Gastrocnemius medialis (tissue), 4 donors: ENCODE data around the gene EDC3. TPM values are rescaled to one million over a fixed set of nuclear protein-coding genes. Genes with fewer than 3 reads are reported as not detected.
"Not testable (repeated sequence)": the region's sequence is repeated elsewhere in the genome, so short reads cannot be mapped to it uniquely, and the experiment has no call there.

Experiments
- ATAC-seq, 2 donors: fragments of 150-250 bp; one replicate each; pipeline ENCODE4 v1.9.1; 2016
- DNase-seq, 2 donors: peaks; one replicate each; pipeline ENCODE4 v3.0.0-alpha.2; 2019
- H3K27ac ChIP-seq, 4 donors: fragments of 200-600 bp; sonication (generic); 1 replicate in 1 of 4; 2 replicates in 3 of 4; pipeline ENCODE4 v1.5.1; 2016 to 2018; ENCODE audit warnings: mild to moderate bottlenecking in 2 of 4, moderate library complexity in 1 of 4
- H3K27me3 ChIP-seq, 3 donors: fragments of 200-600 bp; sonication (generic) in 2 of 3; 1 replicate in 1 of 3; 2 replicates in 2 of 3; pipeline versions ENCODE4 v1.5.1 to v1.6.0; 2016 to 2019; ENCODE audit warnings: mild to moderate bottlenecking in 1 of 3, moderate library complexity in 1 of 3
- H3K36me3 ChIP-seq, 2 donors: fragments of 200-600 bp; sonication (generic) in 1 of 2; one replicate each; pipeline ENCODE4 v1.5.1; 2017 to 2018
- H3K4me1 ChIP-seq, 2 donors: fragments of 200-600 bp; sonication (generic) in 1 of 2; one replicate each; pipeline ENCODE4 v1.5.1; 2016 to 2017; ENCODE audit warnings: mild to moderate bottlenecking in 2 of 2
- H3K4me3 ChIP-seq, 4 donors: fragments of 200-600 bp; sonication (generic) in 3 of 4; 1 replicate in 1 of 4; 2 replicates in 3 of 4; pipeline ENCODE4 v1.5.1; 2016 to 2019; ENCODE audit warnings: mild to moderate bottlenecking in 2 of 4
- H3K9me3 ChIP-seq, 3 donors: fragments of 200-600 bp; sonication (generic) in 2 of 3; 1 replicate in 1 of 3; 2 replicates in 2 of 3; pipeline ENCODE4 v1.5.1; 2016 to 2019
- CTCF ChIP-seq, 5 experiments: fragments of 450-650 bp in 3 of 5; fragments of 200-600 bp in 2 of 5; sonication (generic) in 2 of 5; IDR thresholded peaks in 4 of 5; conservative IDR thresholded peaks in 1 of 5; 1 replicate in 4 of 5; 2 replicates in 1 of 5; pipeline ENCODE4 v1.5.1; 2016 to 2019; ENCODE audit warnings: antibody characterized with exemption in 5 of 5, mild to moderate bottlenecking in 3 of 5, moderate library complexity in 3 of 5
- POLR2A ChIP-seq, 2 donors: fragments of 450-650 bp; IDR thresholded peaks; one replicate each; pipeline ENCODE4 v1.6.1; 2017; ENCODE audit warnings: antibody characterized with exemption in 2 of 2, mild to moderate bottlenecking in 2 of 2, moderate library complexity in 2 of 2
- in situ Hi-C, 4 donors: fragments of 200-750 bp; cut with MboI; loops; one replicate each; pipeline versions ENCODE4 v1.15.0 to v1.8.0; 2017; ENCODE audit warnings: low sequenced_read_pairs in 4 of 4
- intact Hi-C: fragments of 100-400 bp; cut with DNase I; formaldehyde crosslinking; loops from one replicate; pipeline ENCODE4 v1.15.1; 2023; ENCODE audit warnings: low total_unique reads
- total RNA-seq, 4 donors: library from RNA; depleted of rRNA; stranded (reverse); fragments of >200 nt; gene quantifications; one replicate each; pipeline versions ENCODE4 v1.1.0 to v1.2.3, GENCODE V29; 2016

The EDC3 gene
- total RNA-seq, 4 donors from 2014 or later, result 7.9 to 19.4 (median 11.6) TPM

- Histone ChIP-seq H3K4me3 (no peak overlapping the region), H3K4me1 (peaks cover under 1 to 2% of the 10 kb centered on the region in 2 donors), H3K9me3 (no peaks in the 10 kb centered on the region), H3K27me3 (peaks cover 0 to 5% (median 0%) of the 10 kb centered on the region in 3 donors), H3K27ac (no peak overlapping the region), H3K36me3 (no peaks in the 10 kb centered on the region)
- intact Hi-C loops (no loop called here), in situ Hi-C loops (no loop called here)
- TF ChIP-seq CTCF (IDR thresholded peaks at IDR 0.05 in 4 of 5, conservative IDR thresholded peaks at IDR 0.05 in 1 of 5), result no peak
- TF ChIP-seq POLR2A (IDR thresholded peaks at IDR 0.05), result no peak
- ATAC-seq (no peak), DNase-seq (no peak)
These were observed 37.0 kb upstream of the EDC3 start for GRCh38 chr15:74732846-74733245.

GRCh38 chr15:74730619-74731316 is 34.9 kb upstream of the EDC3 start:
- DNase-seq (no peak), ATAC-seq (no peak)
- peaks cover 13 to 21% of the 10 kb centered on the region in 2 donors for H3K4me1 ChIP-seq
- in situ Hi-C loops (no loop called here), intact Hi-C loops (no loop called here)
- no peaks in the 10 kb centered on the region for H3K36me3 ChIP-seq
- no peak overlapping the region for H3K27ac ChIP-seq
- peaks cover 0 to 10% (median 0%) of the 10 kb centered on the region in 3 donors for H3K27me3 ChIP-seq
- no peaks in the 10 kb centered on the region for H3K9me3 ChIP-seq
- no peak for TF ChIP-seq POLR2A (IDR thresholded peaks at IDR 0.05)
- no peak overlapping the region for H3K4me3 ChIP-seq

DNA sequence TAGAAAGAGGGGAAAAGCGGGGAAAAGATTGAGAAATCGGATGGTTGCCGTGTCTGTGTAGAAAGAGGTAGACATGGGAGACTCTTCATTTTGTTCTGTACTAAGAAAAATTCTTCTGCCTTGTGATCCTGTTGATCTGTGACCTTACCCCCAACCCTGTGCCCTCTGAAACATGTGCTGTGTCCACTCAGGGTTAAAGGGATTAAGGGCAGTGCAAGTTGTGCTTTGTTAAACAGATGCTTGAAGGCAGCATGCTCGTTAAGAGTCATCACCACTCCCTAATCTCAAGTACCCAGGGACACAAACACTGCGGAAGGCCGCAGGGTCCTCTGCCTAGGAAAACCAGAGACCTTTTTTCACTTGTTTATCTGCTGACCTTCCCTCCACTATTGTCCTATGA is 33.5 kb upstream of the EDC3 start:
- H3K27ac ChIP-seq, H3K36me3 ChIP-seq, intact Hi-C loops, in situ Hi-C loops, ATAC-seq, H3K9me3 ChIP-seq, DNase-seq, H3K27me3 ChIP-seq, H3K4me3 ChIP-seq: not testable (repeated sequence)
- H3K4me1 ChIP-seq, result peaks cover 13 to 25% of the 10 kb centered on the region in 2 donors

DNA sequence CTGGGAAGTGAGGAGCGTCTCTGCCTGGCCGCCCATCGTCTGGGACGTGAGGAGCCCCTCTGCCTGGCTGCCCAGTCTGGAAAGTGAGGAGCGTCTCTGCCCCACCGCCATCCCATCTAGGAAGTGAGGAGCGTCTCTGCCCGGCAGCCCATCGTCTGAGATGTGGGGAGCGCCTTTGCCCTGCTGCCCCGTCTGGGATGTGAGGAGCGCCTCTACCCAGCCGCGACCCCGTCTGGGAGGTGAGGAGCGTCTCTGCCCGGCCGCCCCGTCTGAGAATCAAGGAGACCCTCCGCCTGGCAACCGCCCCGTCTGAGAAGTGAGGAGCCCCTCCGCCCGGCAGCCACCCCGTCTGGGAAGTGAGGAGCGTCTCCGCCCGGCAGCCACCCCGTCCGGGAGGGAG is 32.9 kb upstream of the EDC3 start:
- ATAC-seq, H3K4me3 ChIP-seq, H3K27ac ChIP-seq, in situ Hi-C loops, H3K36me3 ChIP-seq, H3K9me3 ChIP-seq, DNase-seq, intact Hi-C loops, H3K27me3 ChIP-seq: not testable (repeated sequence)
- peaks cover 13 to 25% of the 10 kb centered on the region in 2 donors for H3K4me1 ChIP-seq

DNA sequence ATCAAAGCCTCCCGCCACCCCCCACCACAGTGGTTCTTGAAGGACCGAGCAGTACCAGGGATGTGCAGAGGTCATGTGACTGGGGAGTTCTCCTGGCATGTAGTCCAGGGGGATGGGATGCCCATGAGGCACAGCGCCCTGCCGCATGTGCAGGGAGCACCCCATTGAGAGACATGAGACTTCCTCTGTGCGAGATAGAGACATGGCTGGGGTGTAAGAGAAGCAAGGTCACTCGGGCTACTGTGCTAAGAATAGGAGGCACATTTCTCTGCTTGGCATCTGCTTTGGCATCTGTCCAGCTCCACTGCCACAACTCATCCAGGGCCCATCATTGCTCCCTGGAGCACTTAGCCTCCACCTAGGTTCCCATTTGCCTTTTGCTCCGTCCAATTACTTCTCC is 31.9 kb upstream of the EDC3 start:
- intact Hi-C loops, result no loop called here
- TF ChIP-seq CTCF (IDR thresholded peaks at IDR 0.05 in 4 of 5, conservative IDR thresholded peaks at IDR 0.05 in 1 of 5) (no peak), POLR2A (IDR thresholded peaks at IDR 0.05) (no peak)
- H3K4me1 ChIP-seq, result peaks cover 13 to 25% of the 10 kb centered on the region in 2 donors
- H3K4me3 ChIP-seq, result no peak overlapping the region
- peaks cover 0 to 5% (median 0%) of the 10 kb centered on the region in 3 donors for H3K27me3 ChIP-seq
- no peaks in the 10 kb centered on the region for H3K36me3 ChIP-seq
- no peak for DNase-seq
- H3K27ac ChIP-seq, result no peak overlapping the region
- ATAC-seq, result peak in 1 of 2 donors; percentile 31
- H3K9me3 ChIP-seq, result no peaks in the 10 kb centered on the region
- in situ Hi-C loops, result no loop called here

DNA sequence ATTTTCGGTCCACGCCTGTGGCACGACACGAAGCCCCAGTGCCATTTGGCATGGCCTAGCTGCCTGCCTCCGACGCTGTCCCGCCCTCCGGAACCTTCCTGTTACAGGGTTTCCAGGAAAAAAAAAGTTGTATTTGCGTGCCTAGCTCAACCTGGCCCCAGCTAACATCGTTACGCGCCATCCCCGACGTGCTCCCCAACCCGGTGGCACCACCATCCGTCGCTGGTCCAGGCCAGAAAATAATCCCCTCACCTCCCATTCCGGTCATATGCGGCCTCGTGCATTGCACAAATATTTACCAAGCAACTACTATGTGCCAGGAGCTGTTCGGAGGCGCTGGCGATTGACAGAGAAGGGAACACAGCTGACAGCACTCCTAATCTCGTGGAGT is 30.9 kb upstream of the EDC3 start:
- Histone ChIP-seq H3K27ac (peak overlapping the region in 1 of 4 donors; percentile 69), H3K4me1 (peaks cover 13 to 25% of the 10 kb centered on the region in 2 donors), H3K4me3 (peak overlapping the region; percentile 66 to 88 (median 68)), H3K36me3 (no peaks in the 10 kb centered on the region), H3K27me3 (peaks cover 0 to 5% (median 0%) of the 10 kb centered on the region in 3 donors), H3K9me3 (no peaks in the 10 kb centered on the region)
- DNase-seq (no peak), ATAC-seq (no peak)
- in situ Hi-C loops (no loop called here), intact Hi-C loops (no loop called here)
- TF ChIP-seq POLR2A (IDR thresholded peaks at IDR 0.05), result peak in 1 of 2 donors; percentile 0
- TF ChIP-seq CTCF (IDR thresholded peaks at IDR 0.05 in 4 of 5, conservative IDR thresholded peaks at IDR 0.05 in 1 of 5), result no peak
